HEK293 (cell line): Measurements from ENCODE around the gene TTL.

Experiments used
- ZNF174 ChIP-seq: fragments of 450-650 bp; formaldehyde crosslinking; IDR thresholded peaks from 2 replicates; pipeline ENCODE4 v1.5.0; 2017; ENCODE audit warnings: missing biosample characterization, mild to moderate bottlenecking, missing genetic modification characterization
- ZNF223 ChIP-seq: fragments of 450-650 bp; formaldehyde crosslinking; IDR thresholded peaks from 2 replicates; pipeline ENCODE4 v1.5.1; 2016; ENCODE audit warnings: missing biosample characterization, missing genetic modification characterization
- ZNF239 ChIP-seq: fragments of 450-650 bp; formaldehyde crosslinking; IDR thresholded peaks from 2 replicates; pipeline ENCODE4 v1.5.1; 2016; ENCODE audit warnings: missing biosample characterization, missing genetic modification characterization
- ZSCAN30 ChIP-seq: fragments of 450-650 bp; IDR thresholded peaks from 2 replicates; pipeline ENCODE4 v1.5.1; 2018; ENCODE audit warnings: missing biosample characterization, mild to moderate bottlenecking, missing genetic modification characterization, moderate library complexity
- TF ChIP-seq, protein P1 (sequence below): fragments of 450-650 bp; formaldehyde crosslinking; IDR thresholded peaks from 2 replicates; pipeline ENCODE4 v1.5.1; 2016; ENCODE audit warnings: missing biosample characterization, missing genetic modification characterization
- TF ChIP-seq, protein P2 (sequence below): fragments of 450-650 bp; formaldehyde crosslinking; IDR thresholded peaks from 2 replicates; pipeline ENCODE4 v1.5.1; 2016; ENCODE audit warnings: missing biosample characterization, missing genetic modification characterization
- TF ChIP-seq, protein P3 (sequence below): fragments of 450-650 bp; formaldehyde crosslinking; IDR thresholded peaks from 2 replicates; pipeline ENCODE4 v1.5.1; 2016; ENCODE audit warnings: missing biosample characterization, missing genetic modification characterization

DNA sequence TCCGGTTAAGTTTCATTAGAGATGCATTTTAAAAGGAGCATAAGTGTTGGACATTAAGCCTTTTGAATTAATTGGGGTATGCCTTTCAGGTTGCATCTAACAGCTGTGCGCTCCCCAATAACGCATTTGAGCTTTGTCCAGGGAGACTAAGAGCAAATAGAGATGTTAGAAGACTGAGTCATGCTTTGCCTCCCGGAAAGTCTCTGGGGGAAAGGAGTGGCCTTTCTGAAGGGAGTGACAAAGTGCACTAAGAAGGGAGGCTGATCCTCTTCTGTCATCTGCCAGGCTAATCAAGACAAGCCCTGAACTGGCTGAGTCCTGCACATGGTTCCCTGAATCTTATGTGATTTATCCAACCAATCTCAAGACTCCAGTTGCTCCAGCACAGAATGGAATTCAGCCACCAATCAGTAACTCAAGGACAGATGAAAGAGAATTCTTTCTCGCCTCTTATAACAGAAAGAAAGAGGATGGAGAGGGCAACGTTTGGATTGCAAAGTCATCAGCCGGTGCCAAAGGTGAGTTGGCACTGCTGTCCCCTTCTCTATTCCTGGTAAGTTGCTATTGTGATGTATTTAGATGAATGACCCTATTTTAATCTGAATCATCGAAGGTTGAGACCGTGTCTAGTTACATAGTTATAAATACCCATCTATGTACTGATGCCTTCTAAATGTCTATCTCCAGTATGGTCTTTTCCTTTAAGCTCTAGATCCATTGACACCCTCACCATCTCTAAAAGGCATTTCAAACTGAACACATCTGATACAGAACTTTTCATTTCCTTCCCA lies 12.1 kb downstream of the TTL start:
- TF ChIP-seq ZNF239 (tag by site-specific recombination) (no peak), ZNF223 (tag by site-specific recombination) (no peak), ZSCAN30 (no peak), ZNF174 (no peak)
- TF ChIP-seq, protein P1, sequence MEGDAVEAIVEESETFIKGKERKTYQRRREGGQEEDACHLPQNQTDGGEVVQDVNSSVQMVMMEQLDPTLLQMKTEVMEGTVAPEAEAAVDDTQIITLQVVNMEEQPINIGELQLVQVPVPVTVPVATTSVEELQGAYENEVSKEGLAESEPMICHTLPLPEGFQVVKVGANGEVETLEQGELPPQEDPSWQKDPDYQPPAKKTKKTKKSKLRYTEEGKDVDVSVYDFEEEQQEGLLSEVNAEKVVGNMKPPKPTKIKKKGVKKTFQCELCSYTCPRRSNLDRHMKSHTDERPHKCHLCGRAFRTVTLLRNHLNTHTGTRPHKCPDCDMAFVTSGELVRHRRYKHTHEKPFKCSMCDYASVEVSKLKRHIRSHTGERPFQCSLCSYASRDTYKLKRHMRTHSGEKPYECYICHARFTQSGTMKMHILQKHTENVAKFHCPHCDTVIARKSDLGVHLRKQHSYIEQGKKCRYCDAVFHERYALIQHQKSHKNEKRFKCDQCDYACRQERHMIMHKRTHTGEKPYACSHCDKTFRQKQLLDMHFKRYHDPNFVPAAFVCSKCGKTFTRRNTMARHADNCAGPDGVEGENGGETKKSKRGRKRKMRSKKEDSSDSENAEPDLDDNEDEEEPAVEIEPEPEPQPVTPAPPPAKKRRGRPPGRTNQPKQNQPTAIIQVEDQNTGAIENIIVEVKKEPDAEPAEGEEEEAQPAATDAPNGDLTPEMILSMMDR (tag by site-specific recombination) = no peak
- TF ChIP-seq, protein P2, sequence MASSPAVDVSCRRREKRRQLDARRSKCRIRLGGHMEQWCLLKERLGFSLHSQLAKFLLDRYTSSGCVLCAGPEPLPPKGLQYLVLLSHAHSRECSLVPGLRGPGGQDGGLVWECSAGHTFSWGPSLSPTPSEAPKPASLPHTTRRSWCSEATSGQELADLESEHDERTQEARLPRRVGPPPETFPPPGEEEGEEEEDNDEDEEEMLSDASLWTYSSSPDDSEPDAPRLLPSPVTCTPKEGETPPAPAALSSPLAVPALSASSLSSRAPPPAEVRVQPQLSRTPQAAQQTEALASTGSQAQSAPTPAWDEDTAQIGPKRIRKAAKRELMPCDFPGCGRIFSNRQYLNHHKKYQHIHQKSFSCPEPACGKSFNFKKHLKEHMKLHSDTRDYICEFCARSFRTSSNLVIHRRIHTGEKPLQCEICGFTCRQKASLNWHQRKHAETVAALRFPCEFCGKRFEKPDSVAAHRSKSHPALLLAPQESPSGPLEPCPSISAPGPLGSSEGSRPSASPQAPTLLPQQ (tag by site-specific recombination) = no peak
- TF ChIP-seq, protein P3, sequence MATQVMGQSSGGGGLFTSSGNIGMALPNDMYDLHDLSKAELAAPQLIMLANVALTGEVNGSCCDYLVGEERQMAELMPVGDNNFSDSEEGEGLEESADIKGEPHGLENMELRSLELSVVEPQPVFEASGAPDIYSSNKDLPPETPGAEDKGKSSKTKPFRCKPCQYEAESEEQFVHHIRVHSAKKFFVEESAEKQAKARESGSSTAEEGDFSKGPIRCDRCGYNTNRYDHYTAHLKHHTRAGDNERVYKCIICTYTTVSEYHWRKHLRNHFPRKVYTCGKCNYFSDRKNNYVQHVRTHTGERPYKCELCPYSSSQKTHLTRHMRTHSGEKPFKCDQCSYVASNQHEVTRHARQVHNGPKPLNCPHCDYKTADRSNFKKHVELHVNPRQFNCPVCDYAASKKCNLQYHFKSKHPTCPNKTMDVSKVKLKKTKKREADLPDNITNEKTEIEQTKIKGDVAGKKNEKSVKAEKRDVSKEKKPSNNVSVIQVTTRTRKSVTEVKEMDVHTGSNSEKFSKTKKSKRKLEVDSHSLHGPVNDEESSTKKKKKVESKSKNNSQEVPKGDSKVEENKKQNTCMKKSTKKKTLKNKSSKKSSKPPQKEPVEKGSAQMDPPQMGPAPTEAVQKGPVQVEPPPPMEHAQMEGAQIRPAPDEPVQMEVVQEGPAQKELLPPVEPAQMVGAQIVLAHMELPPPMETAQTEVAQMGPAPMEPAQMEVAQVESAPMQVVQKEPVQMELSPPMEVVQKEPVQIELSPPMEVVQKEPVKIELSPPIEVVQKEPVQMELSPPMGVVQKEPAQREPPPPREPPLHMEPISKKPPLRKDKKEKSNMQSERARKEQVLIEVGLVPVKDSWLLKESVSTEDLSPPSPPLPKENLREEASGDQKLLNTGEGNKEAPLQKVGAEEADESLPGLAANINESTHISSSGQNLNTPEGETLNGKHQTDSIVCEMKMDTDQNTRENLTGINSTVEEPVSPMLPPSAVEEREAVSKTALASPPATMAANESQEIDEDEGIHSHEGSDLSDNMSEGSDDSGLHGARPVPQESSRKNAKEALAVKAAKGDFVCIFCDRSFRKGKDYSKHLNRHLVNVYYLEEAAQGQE (tag by site-specific recombination) = no peak
